ENCODE measurements around the gene MAST3. TPM values are rescaled to one million over a fixed set of nuclear protein-coding genes. Genes with fewer than 3 reads are reported as not detected.

MAST3 gene
- total RNA-seq = 10 to 100 TPM; 23.5 to 46.6 TPM

DNA sequence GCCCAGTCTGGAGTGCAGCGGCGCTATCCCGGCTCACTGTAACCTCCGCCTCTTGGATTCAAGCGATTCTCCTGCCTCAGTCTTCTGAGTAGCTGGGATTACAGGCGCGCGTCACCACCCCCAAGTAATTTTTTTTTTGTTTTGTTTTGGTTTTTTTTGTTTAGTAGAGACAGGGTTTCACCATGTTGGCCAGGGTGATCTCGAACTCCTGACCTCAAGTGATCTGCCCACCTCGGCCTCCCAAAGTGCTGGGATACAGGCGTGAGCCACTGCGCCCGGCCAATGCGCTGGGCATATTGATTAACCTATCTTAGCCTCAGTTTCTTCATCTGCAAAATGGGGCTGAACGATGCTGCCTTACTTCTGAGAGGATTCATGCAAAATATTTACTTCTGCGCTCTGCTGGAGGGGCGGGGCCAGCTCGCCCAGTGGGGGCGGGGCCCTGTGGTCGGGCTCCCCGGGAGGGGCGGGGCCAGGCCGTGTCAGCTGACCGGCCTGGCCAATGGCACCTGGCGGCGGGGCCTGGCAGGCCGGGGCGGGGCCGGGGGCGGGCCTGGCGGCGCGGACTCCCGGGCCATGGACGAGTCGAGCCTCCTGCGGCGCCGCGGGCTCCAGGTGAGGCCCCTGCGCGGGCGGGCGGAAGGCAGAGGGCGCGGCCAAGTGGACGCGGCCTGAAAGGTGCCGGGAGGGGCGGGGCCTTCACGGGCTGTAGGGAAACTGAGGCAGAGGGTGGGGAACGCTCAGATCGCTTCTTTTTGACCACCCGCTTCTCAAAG lies at the start of gene MAST3:
Gene MAST3, plus strand, starts transcription at position 562 of the 776 bp plus-strand sequence. Its CDS starts 15 bp downstream, at position 577.
- Mint-ChIP-seq H3K4me1 (peaks cover 14% of the 10 kb centered on the region), H3K27ac (peak within 1 kb of the TSS; percentile 88), H3K4me3 (peak within 1 kb of the TSS; percentile 97), H3K36me3 (ENCODE audit: low read depth) (peaks cover 43% of the 10 kb centered on the region), H3K27me3 (no peaks in the 10 kb centered on the region), H3K9me3 (no peaks in the 10 kb centered on the region)
- peak; percentile 92 for ATAC-seq (replicated peaks)

DNA sequence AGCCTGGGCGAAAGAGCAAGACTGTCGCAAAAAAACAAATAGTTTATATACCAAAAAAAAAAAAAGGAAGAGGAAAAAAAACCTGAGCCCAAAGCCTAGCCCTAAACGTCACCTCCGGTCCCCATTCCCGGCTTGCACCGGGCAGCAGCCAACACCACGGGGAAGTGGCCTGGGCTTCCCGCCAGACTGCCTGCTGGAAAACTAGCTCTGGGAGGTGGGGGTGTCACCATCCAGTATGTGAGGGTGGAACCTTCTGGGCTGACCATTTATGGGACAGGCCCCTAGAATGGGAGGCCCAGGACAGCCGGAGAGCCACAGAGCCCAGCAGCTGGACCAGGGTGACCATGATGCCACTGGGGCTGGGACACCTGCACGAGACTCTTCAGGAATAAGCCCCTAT lies 48.2 kb upstream of the MAST3 start:
- H3K4me1 Mint-ChIP-seq = peaks cover 16% of the 10 kb centered on the region
- H3K27me3 Mint-ChIP-seq = no peaks in the 10 kb centered on the region
- no peak overlapping the region for H3K4me3 Mint-ChIP-seq
- no peak for ATAC-seq (replicated peaks)
- H3K27ac Mint-ChIP-seq = peak overlapping the region; percentile 37
- no peaks in the 10 kb centered on the region for H3K36me3 Mint-ChIP-seq (ENCODE audit: low read depth)
- H3K9me3 Mint-ChIP-seq = no peaks in the 10 kb centered on the region

GRCh38 chr19:18051887-18052286 lies 45.7 kb upstream of the MAST3 start:
- no peak for ATAC-seq (replicated peaks)
- no peaks in the 10 kb centered on the region for H3K36me3 Mint-ChIP-seq (ENCODE audit: low read depth)
- no peak overlapping the region for H3K27ac Mint-ChIP-seq
- no peaks in the 10 kb centered on the region for H3K27me3 Mint-ChIP-seq
- H3K9me3 Mint-ChIP-seq = no peaks in the 10 kb centered on the region
- H3K4me1 Mint-ChIP-seq = peaks cover 7% of the 10 kb centered on the region
- H3K4me3 Mint-ChIP-seq = no peak overlapping the region

GRCh38 chr19:18053576-18054219 lies 43.9 kb upstream of the MAST3 start:
- H3K36me3 Mint-ChIP-seq (ENCODE audit: low read depth) = peaks cover 5% of the 10 kb centered on the region
- no peak overlapping the region for H3K27ac Mint-ChIP-seq
- no peak overlapping the region for H3K4me3 Mint-ChIP-seq
- H3K9me3 Mint-ChIP-seq = no peaks in the 10 kb centered on the region
- peaks cover 7% of the 10 kb centered on the region for H3K4me1 Mint-ChIP-seq
- ATAC-seq (replicated peaks) = no peak
- no peaks in the 10 kb centered on the region for H3K27me3 Mint-ChIP-seq

GRCh38 chr19:18055967-18056366 lies 41.6 kb upstream of the MAST3 start:
- H3K36me3 Mint-ChIP-seq (ENCODE audit: low read depth) = peaks cover 12% of the 10 kb centered on the region
- H3K4me3 Mint-ChIP-seq = no peak overlapping the region
- no peak for ATAC-seq (replicated peaks)
- H3K4me1 Mint-ChIP-seq = no peaks in the 10 kb centered on the region
- no peaks in the 10 kb centered on the region for H3K27me3 Mint-ChIP-seq
- peak overlapping the region; percentile 20 for H3K27ac Mint-ChIP-seq
- no peaks in the 10 kb centered on the region for H3K9me3 Mint-ChIP-seq

DNA sequence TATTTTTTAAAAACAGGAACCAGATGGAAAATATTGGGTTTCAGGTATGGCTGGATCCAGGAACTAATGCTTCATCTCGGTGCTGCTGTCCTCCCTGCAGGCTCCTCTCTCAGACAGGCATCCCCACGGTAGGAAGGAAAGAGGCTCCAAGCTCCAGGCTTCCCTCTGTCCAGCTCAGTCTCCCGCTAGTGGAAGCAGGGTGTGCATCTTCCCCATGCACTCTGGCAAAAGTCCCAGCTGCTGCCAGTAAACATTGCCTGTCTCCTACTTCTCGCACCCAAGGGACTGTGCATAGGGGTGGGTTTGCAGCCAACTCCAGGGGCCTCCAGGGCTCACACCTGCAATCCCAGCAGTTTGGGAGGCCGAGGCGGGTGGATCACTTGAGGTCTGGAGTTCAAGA lies 40.0 kb upstream of the MAST3 start:
- H3K27ac Mint-ChIP-seq = peak overlapping the region; percentile 78
- no peaks in the 10 kb centered on the region for H3K27me3 Mint-ChIP-seq
- H3K4me3 Mint-ChIP-seq = peak overlapping the region; percentile 60
- no peak for ATAC-seq (replicated peaks)
- peaks cover 28% of the 10 kb centered on the region for H3K36me3 Mint-ChIP-seq (ENCODE audit: low read depth)
- no peaks in the 10 kb centered on the region for H3K9me3 Mint-ChIP-seq
- H3K4me1 Mint-ChIP-seq = no peaks in the 10 kb centered on the region

DNA sequence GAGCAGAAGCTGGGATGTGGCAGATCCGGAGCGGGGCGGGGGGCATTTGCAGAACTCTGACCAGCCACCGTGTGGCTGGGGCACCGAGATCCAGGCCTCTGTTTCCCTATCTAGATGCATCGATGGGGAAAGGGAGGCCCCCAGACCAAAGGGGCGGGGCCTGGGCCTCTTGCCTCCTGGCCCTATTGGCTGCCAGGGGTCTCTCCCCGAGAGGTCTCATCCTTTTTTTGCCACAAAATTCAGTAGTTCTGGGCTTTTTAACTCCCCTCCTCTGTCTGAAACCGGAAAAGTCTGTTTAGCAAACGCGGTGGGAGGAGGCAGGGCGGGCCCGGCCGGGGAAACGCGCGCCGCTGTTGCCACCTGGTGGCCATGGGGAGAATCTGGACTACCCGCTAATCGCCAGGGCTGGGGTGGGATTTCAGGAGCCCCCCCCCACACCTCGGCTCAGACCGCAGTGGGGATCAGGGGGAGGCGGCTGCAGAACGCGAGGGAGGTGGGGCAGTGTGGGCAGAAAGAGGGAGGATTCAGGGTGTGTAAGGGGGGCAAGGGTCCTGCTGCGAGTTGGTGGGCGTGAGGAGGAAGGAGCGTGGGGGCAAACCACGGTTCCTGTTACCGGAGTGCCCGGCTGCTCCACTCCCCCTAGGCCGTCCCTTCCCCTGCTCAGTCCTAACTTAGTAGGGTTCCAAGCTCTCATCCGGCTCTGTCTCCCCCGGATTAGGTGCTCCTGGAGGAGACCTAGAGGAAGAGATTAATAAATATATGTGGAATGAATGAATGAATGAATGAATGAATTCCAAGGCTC lies 39.2 kb upstream of the MAST3 start:
- H3K27me3 Mint-ChIP-seq = no peaks in the 10 kb centered on the region
- H3K27ac Mint-ChIP-seq = peak overlapping the region; percentile 78
- H3K4me1 Mint-ChIP-seq = no peaks in the 10 kb centered on the region
- H3K9me3 Mint-ChIP-seq = no peaks in the 10 kb centered on the region
- H3K4me3 Mint-ChIP-seq = peak overlapping the region; percentile 60
- peaks cover 33% of the 10 kb centered on the region for H3K36me3 Mint-ChIP-seq (ENCODE audit: low read depth)
- ATAC-seq (replicated peaks) = peak; percentile 93

- no peak for ATAC-seq (replicated peaks)
- no peaks in the 10 kb centered on the region for H3K27me3 Mint-ChIP-seq
- H3K27ac Mint-ChIP-seq = no peak overlapping the region
- H3K36me3 Mint-ChIP-seq (ENCODE audit: low read depth) = peaks cover 38% of the 10 kb centered on the region
- no peaks in the 10 kb centered on the region for H3K4me1 Mint-ChIP-seq
- no peak overlapping the region for H3K4me3 Mint-ChIP-seq
- H3K9me3 Mint-ChIP-seq = no peaks in the 10 kb centered on the region
Measured at GRCh38 chr19:18059297-18059696, 38.3 kb upstream of the MAST3 start.

DNA sequence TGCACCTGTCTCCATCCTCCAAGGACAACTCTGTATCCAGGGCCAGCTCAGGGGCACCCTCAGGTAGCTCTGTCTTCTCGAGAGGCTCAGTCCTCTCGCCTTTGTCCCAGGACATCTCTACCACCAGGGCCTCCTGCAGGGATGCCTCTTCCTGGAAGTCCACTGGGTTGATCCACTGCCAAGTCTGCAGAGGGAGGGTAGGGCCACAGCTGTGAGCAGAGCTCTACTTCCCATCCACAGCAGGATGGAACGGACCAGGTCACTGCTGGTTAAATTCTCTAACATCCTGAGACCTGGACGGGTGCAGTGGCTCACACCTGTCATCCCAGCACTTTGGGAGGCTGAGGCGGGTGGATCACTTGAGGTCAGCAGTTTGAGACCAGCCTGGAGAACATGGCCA lies 37.7 kb upstream of the MAST3 start:
- H3K36me3 Mint-ChIP-seq (ENCODE audit: low read depth) = peaks cover 44% of the 10 kb centered on the region
- no peaks in the 10 kb centered on the region for H3K9me3 Mint-ChIP-seq
- H3K27me3 Mint-ChIP-seq = no peaks in the 10 kb centered on the region
- ATAC-seq (replicated peaks) = no peak
- H3K27ac Mint-ChIP-seq = no peak overlapping the region
- no peaks in the 10 kb centered on the region for H3K4me1 Mint-ChIP-seq
- no peak overlapping the region for H3K4me3 Mint-ChIP-seq

GRCh38 chr19:18060472-18060871 lies 37.1 kb upstream of the MAST3 start:
- Mint-ChIP-seq H3K4me1 (no peaks in the 10 kb centered on the region), H3K4me3 (no peak overlapping the region), H3K27ac (no peak overlapping the region), H3K27me3 (no peaks in the 10 kb centered on the region), H3K9me3 (no peaks in the 10 kb centered on the region), H3K36me3 (ENCODE audit: low read depth) (peaks cover 50% of the 10 kb centered on the region)
- no peak for ATAC-seq (replicated peaks)

DNA sequence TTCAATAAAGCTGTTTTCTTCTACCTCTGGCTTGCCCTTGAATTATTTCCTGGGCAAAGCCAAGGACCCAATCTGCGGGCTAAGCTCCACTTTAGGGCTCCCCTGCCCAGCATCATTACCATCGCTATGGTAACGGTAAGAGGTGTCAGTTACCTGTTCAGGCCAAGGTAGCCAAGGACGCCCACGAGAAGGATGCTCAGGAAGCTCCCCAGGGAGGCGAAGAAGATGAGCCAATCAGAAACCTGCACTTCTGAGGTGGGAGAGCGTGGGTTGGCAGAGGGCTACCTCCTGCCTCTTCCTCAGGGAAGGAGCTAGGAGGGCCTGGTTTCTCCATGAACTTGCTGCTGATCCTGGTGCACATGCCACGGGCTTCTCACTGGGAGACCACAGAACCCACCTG lies 35.5 kb upstream of the MAST3 start:
- ATAC-seq (replicated peaks) = no peak
- Mint-ChIP-seq H3K27me3 (no peaks in the 10 kb centered on the region), H3K36me3 (ENCODE audit: low read depth) (peaks cover 57% of the 10 kb centered on the region), H3K27ac (no peak overlapping the region), H3K4me1 (no peaks in the 10 kb centered on the region), H3K9me3 (no peaks in the 10 kb centered on the region), H3K4me3 (no peak overlapping the region)

DNA sequence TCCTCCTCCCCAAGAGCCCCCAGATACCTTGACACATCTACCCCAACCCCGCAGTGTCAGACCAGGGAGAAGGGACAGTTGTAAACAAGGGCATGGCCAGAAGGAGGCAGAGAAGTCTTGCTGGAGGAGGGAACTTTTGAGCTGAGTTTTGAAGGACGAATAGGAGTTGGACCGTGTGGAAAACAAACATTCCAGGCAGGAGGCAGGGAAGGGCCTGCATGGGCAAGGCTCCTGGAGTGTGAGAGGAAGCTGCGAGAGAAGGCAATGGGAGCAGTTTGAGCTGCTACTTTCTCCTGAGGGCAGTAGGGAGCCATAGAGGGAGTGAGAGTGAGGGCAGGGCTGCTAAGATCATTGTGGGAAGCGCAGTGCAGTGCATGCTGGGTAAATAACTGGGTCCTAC lies 34.1 kb upstream of the MAST3 start:
- no peaks in the 10 kb centered on the region for H3K9me3 Mint-ChIP-seq
- no peaks in the 10 kb centered on the region for H3K4me1 Mint-ChIP-seq
- H3K4me3 Mint-ChIP-seq = no peak overlapping the region
- H3K36me3 Mint-ChIP-seq (ENCODE audit: low read depth) = peaks cover 57% of the 10 kb centered on the region
- no peaks in the 10 kb centered on the region for H3K27me3 Mint-ChIP-seq
- peak overlapping the region; percentile 17 for H3K27ac Mint-ChIP-seq
- ATAC-seq (replicated peaks) = no peak

DNA sequence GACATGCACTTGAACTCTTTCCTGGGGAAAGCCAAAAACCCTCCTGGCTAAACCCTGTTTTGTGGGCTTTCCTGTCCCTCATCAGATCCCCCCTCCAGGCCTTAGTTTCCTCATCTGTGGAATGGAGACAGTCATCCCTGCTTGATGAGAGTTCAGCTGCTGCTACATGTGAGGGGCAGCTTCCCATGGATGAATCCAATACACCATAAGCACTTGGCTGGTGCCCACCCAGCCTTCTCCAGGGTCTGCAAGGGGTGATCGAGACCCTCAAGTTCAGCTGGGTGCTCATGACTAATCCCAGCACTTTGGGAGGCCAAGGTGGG lies 32.4 kb upstream of the MAST3 start:
- Mint-ChIP-seq H3K27me3 (no peaks in the 10 kb centered on the region), H3K4me3 (no peak overlapping the region), H3K9me3 (no peaks in the 10 kb centered on the region), H3K36me3 (ENCODE audit: low read depth) (peaks cover 68% of the 10 kb centered on the region), H3K27ac (no peak overlapping the region), H3K4me1 (no peaks in the 10 kb centered on the region)
- ATAC-seq (replicated peaks) = no peak

- no peaks in the 10 kb centered on the region for H3K27me3 Mint-ChIP-seq
- H3K4me3 Mint-ChIP-seq = no peak overlapping the region
- no peak for ATAC-seq (replicated peaks)
- H3K4me1 Mint-ChIP-seq = peaks cover 5% of the 10 kb centered on the region
- no peak overlapping the region for H3K27ac Mint-ChIP-seq
- H3K36me3 Mint-ChIP-seq (ENCODE audit: low read depth) = peaks cover 75% of the 10 kb centered on the region
- H3K9me3 Mint-ChIP-seq = no peaks in the 10 kb centered on the region
Measured at GRCh38 chr19:18068395-18068794, 29.2 kb upstream of the MAST3 start.

DNA sequence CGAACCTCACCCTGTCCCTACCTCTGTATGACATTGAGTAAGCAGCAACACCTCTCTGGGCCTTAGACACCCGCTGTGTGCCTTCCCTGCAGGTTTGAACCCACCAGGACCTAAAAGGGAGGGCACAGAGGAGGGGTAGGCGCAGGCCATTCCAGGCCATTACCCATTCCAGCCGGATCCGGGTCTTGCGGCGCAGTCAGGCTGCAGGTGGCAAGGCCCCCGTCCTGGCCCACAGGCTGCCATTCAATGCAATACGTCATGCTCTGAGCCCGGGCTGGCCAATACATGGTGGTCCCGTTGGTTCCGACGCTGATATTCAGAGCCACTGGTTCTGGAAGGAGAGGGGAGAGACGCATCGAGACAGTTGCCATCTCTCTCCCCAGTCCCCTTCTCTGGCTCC lies 28.2 kb upstream of the MAST3 start:
- no peak for ATAC-seq (replicated peaks)
- Mint-ChIP-seq H3K9me3 (no peaks in the 10 kb centered on the region), H3K4me1 (peaks cover 8% of the 10 kb centered on the region), H3K27me3 (no peaks in the 10 kb centered on the region), H3K36me3 (ENCODE audit: low read depth) (peaks cover 78% of the 10 kb centered on the region), H3K4me3 (no peak overlapping the region), H3K27ac (no peak overlapping the region)
